H9 (cell line): ENCODE results near the gene STIM2. TPM values are rescaled to one million over a fixed set of nuclear protein-coding genes. Genes with fewer than 3 reads are reported as not detected.
A peak's percentile ranks its signal among the peaks of the same experiment; 100 is the strongest.

Experiments
- DNase-seq: peaks from one replicate; pipeline ENCODE4 v3.0.0-alpha.2; 2017
- H2AFZ ChIP-seq: one replicate; pipeline ENCODE4 v1.6.1; 2013; ENCODE audit warnings: mild to moderate bottlenecking, low read length, control low read depth, moderate library complexity
- H2AK5ac ChIP-seq: 2 replicates; pipeline ENCODE4 v1.6.1; 2013; ENCODE audit warnings: low read length, control low read depth, mixed read lengths; ENCODE audit not compliant: insufficient read length
- H2BK120ac ChIP-seq: one replicate; pipeline ENCODE4 v1.6.1; 2013; ENCODE audit warnings: low read depth, mild to moderate bottlenecking, low read length, control low read depth, inconsistent platforms; ENCODE audit not compliant: poor library complexity, severe bottlenecking
- H2BK12ac ChIP-seq: 2 replicates; pipeline ENCODE4 v1.6.1; 2013; ENCODE audit warnings: low read length, control low read depth, mixed read lengths, low read depth; ENCODE audit not compliant: insufficient read length
- H2BK15ac ChIP-seq: 2 replicates; pipeline ENCODE4 v1.6.1; 2013; ENCODE audit warnings: low read depth, low read length, control low read depth
- H2BK20ac ChIP-seq: one replicate; pipeline ENCODE4 v1.6.1; 2013; ENCODE audit warnings: low read depth, mild to moderate bottlenecking, low read length, control low read depth, inconsistent platforms; ENCODE audit not compliant: poor library complexity, severe bottlenecking
- H2BK5ac ChIP-seq: 2 replicates; pipeline ENCODE4 v1.6.1; 2013; ENCODE audit warnings: low read length, control low read depth, mixed read lengths; ENCODE audit not compliant: insufficient read length
- H3K14ac ChIP-seq: 2 replicates; pipeline ENCODE4 v1.6.1; 2013; ENCODE audit warnings: low read length, control low read depth; ENCODE audit not compliant: insufficient read depth
- H3K18ac ChIP-seq: 2 replicates; pipeline ENCODE4 v1.6.1; 2013; ENCODE audit warnings: low read depth, mild to moderate bottlenecking, mixed read lengths, low read length, control low read depth; ENCODE audit not compliant: insufficient read length
- H3K23ac ChIP-seq: 2 replicates; pipeline ENCODE4 v1.6.1; 2013; ENCODE audit warnings: low read length, control low read depth, mixed read lengths, low read depth; ENCODE audit not compliant: insufficient read length
- H3K23me2 ChIP-seq: 2 replicates; pipeline ENCODE4 v1.6.1; 2013; ENCODE audit warnings: low read depth, mild to moderate bottlenecking, mixed read lengths, low read length, control low read depth; ENCODE audit not compliant: insufficient read length, poor library complexity, severe bottlenecking
- H3K27ac ChIP-seq: 2 replicates; pipeline ENCODE4 v1.5.1; 2013; ENCODE audit warnings: low read length, control low read depth, mixed read lengths, low read depth; ENCODE audit not compliant: insufficient read length
- H3K27me3 ChIP-seq: 2 replicates; pipeline ENCODE4 v1.6.1; 2013; ENCODE audit warnings: low read length, control low read depth, inconsistent platforms; ENCODE audit not compliant: insufficient read depth
- H3K4ac ChIP-seq: 2 replicates; pipeline ENCODE4 v1.6.1; 2013; ENCODE audit warnings: low read depth, mild to moderate bottlenecking, control low read depth, inconsistent platforms, low read length, moderate library complexity
- H3K4me1 ChIP-seq: 2 replicates; pipeline ENCODE4 v1.6.1; 2013; ENCODE audit warnings: low read length, control low read depth, inconsistent platforms; ENCODE audit not compliant: insufficient read depth
- H3K4me2 ChIP-seq: 2 replicates; pipeline ENCODE4 v1.6.1; 2013; ENCODE audit warnings: low read length, control low read depth, mixed read lengths; ENCODE audit not compliant: insufficient read length, insufficient read depth
- H3K56ac ChIP-seq: 2 replicates; pipeline ENCODE4 v1.6.1; 2013; ENCODE audit warnings: low read depth, mild to moderate bottlenecking, mixed read lengths, low read length, control low read depth; ENCODE audit not compliant: insufficient read length
- H3K79me1 ChIP-seq: 2 replicates; pipeline ENCODE4 v1.6.1; 2013; ENCODE audit warnings: low read depth, mild to moderate bottlenecking, moderate library complexity, low read length, control low read depth, inconsistent platforms; ENCODE audit not compliant: insufficient read depth, poor library complexity, severe bottlenecking
- H3K79me2 ChIP-seq: 2 replicates; pipeline ENCODE4 v1.6.1; 2013; ENCODE audit warnings: low read length, control low read depth, inconsistent platforms; ENCODE audit not compliant: insufficient read depth
- H3K9ac ChIP-seq: 2 replicates; pipeline ENCODE4 v1.6.1; 2013; ENCODE audit warnings: low read length, control low read depth, mixed read lengths; ENCODE audit not compliant: insufficient read length; ENCODE audit errors: extremely low read depth
- H3K9me3 ChIP-seq: one replicate; pipeline ENCODE4 v1.6.1; 2013; ENCODE audit warnings: low read depth, low read length, inconsistent platforms; ENCODE audit not compliant: control insufficient read depth
- H3T11ph ChIP-seq: one replicate; pipeline ENCODE4 v1.6.1; 2013; ENCODE audit warnings: mild to moderate bottlenecking, low read length, control low read depth, inconsistent platforms
- H4K20me1 ChIP-seq: one replicate; pipeline ENCODE4 v1.6.1; 2013; ENCODE audit not compliant: control insufficient read depth, insufficient read length, insufficient read depth
- H4K5ac ChIP-seq: 2 replicates; pipeline ENCODE4 v1.6.1; 2013; ENCODE audit warnings: low read depth, mild to moderate bottlenecking, mixed read lengths, low read length, control low read depth; ENCODE audit not compliant: insufficient read length
- H4K8ac ChIP-seq: replicated peaks from 2 replicates; pipeline ENCODE4 v1.6.1; 2013; ENCODE audit warnings: low read length, control low read depth, mixed read lengths, low read depth; ENCODE audit not compliant: insufficient read length
- H4K91ac ChIP-seq: 2 replicates; pipeline ENCODE4 v1.6.1; 2013; ENCODE audit warnings: low read depth, mild to moderate bottlenecking, moderate library complexity, mixed read lengths, low read length, control low read depth; ENCODE audit not compliant: insufficient read length
- H3K27ac Mint-ChIP-seq, 3 experiments: 2 replicates in 2 of 3; 3 replicates in 1 of 3; pipeline ENCODE4 v1.8.0; 2020 to 2021; ENCODE audit warnings: mixed read lengths in 3 of 3, mild to moderate bottlenecking in 1 of 3, moderate library complexity in 1 of 3
- H3K27me3 Mint-ChIP-seq: 2 replicates; pipeline ENCODE4 v1.8.0; 2021; ENCODE audit warnings: low read depth, mild to moderate bottlenecking, moderate library complexity, mixed read lengths
- H3K36me3 Mint-ChIP-seq, 3 experiments: 2 replicates in 2 of 3; 3 replicates in 1 of 3; pipeline ENCODE4 v1.8.0; 2020 to 2021; ENCODE audit warnings: low read depth in 3 of 3, mixed read lengths in 3 of 3; ENCODE audit not compliant: insufficient read depth in 1 of 3
- H3K4me1 Mint-ChIP-seq, 2 experiments: 2 replicates each; pipeline ENCODE4 v1.8.0; 2020; ENCODE audit warnings: mixed read lengths in 2 of 2
- H3K4me3 Mint-ChIP-seq, 2 experiments: 2 replicates in 1 of 2; 3 replicates in 1 of 2; pipeline ENCODE4 v1.8.0; 2020 to 2021; ENCODE audit warnings: mild to moderate bottlenecking in 2 of 2, mixed read lengths in 2 of 2, moderate library complexity in 1 of 2
- H3K9me3 Mint-ChIP-seq, 2 experiments: 2 replicates in 1 of 2; 3 replicates in 1 of 2; pipeline ENCODE4 v1.8.0; 2020; ENCODE audit warnings: mild to moderate bottlenecking in 2 of 2, mixed read lengths in 2 of 2, moderate library complexity in 1 of 2
- WGBS: extraction: QIAGEN DNeasy Blood & Tissue Kit; methylation state at CpG from one replicate; pipeline ENCODE4 v1.1.7; 2013; ENCODE audit warnings: missing lambda C conversion rate, low lambda C conversion rate, mixed read lengths; ENCODE audit not compliant: insufficient read length; ENCODE audit errors: extremely low coverage; 5-methylcytosine and 5-hydroxymethylcytosine counted together
- total RNA-seq: library from RNA; stranded (reverse); gene quantifications from 2 replicates; pipeline ENCODE4 v1.2.1, GENCODE V29; 2021
- TF ChIP-seq, protein P1 (sequence below): fragments of 200-600 bp; sonication (generic); conservative IDR thresholded peaks from 3 replicates; pipeline ENCODE4 v1.8.0; 2021; ENCODE audit warnings: antibody characterized with exemption, mild to moderate bottlenecking

STIM2 gene
- total RNA-seq, 1 experiment from 2014 or later = 26.2 TPM

- Histone ChIP-seq H4K20me1 (no peaks in the 10 kb centered on the region), H3K27me3 (no peaks in the 10 kb centered on the region), H3K9me3 (no peaks in the 10 kb centered on the region), H3K79me2 (no peaks in the 10 kb centered on the region), H4K8ac (no peak overlapping the region), H3K9ac (no peak overlapping the region), H3K23me2 (no peaks in the 10 kb centered on the region), H4K91ac (no peak overlapping the region), H3K18ac (no peak overlapping the region), H3K4ac (no peak overlapping the region), H3K4me1 (peaks cover 2% of the 10 kb centered on the region; the same call in 1 of the 2 replicates), H2AK5ac (no peak overlapping the region), H3K79me1 (no peaks in the 10 kb centered on the region), H3K27ac (no peak overlapping the region), H3T11ph (no peak overlapping the region), H2BK5ac (no peak overlapping the region), H3K4me2 (no peak overlapping the region), H2BK12ac (no peak overlapping the region), H2BK120ac (no peak overlapping the region), H2BK15ac (no peak overlapping the region), H3K56ac (no peak overlapping the region), H3K14ac (no peak overlapping the region), H4K5ac (no peak overlapping the region), H2AFZ (no peak overlapping the region), H3K23ac (no peak overlapping the region), H2BK20ac (no peak overlapping the region)
- peaks cover 0 to 11% (median 4%) of the 10 kb centered on the region in 3 experiments; a peak in 5 of 7 replicates for H3K36me3 Mint-ChIP-seq
- no peak for DNase-seq
- peak overlapping the region in 2 of 3 experiments; percentile 32 to 82; a peak in 3 of 7 replicates for H3K27ac Mint-ChIP-seq
- TF ChIP-seq, protein P1, sequence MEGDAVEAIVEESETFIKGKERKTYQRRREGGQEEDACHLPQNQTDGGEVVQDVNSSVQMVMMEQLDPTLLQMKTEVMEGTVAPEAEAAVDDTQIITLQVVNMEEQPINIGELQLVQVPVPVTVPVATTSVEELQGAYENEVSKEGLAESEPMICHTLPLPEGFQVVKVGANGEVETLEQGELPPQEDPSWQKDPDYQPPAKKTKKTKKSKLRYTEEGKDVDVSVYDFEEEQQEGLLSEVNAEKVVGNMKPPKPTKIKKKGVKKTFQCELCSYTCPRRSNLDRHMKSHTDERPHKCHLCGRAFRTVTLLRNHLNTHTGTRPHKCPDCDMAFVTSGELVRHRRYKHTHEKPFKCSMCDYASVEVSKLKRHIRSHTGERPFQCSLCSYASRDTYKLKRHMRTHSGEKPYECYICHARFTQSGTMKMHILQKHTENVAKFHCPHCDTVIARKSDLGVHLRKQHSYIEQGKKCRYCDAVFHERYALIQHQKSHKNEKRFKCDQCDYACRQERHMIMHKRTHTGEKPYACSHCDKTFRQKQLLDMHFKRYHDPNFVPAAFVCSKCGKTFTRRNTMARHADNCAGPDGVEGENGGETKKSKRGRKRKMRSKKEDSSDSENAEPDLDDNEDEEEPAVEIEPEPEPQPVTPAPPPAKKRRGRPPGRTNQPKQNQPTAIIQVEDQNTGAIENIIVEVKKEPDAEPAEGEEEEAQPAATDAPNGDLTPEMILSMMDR = no peak
- H3K9me3 Mint-ChIP-seq = no peaks in the 10 kb centered on the region
- H3K4me3 Mint-ChIP-seq = no peak overlapping the region
- H3K4me1 Mint-ChIP-seq = peaks cover 10 to 11% of the 10 kb centered on the region in 2 experiments
- WGBS = no CpG with 5 or more reads among the region's 12 CpGs
- no peaks in the 10 kb centered on the region for H3K27me3 Mint-ChIP-seq
These were observed 157.0 kb downstream of the STIM2 start for GRCh38 chr4:27017623-27018022.
